Stimulated activated CD4-positive, alpha-beta T cell treated with anti-CD3 and anti-CD28 coated beads, Interleukin-12 subunit alpha, Interleukin-12 subunit beta, amount 100 ng/mL, for 4 hours (primary cell): ENCODE results near the gene UNK.
"Not testable (repeated sequence)": the region's sequence is repeated elsewhere in the genome, so short reads cannot be mapped to it uniquely, and the experiment has no call there.

Experiments
- DNase-seq: peaks from one replicate; pipeline ENCODE4 v3.0.0-alpha.2; 2020

The UNK gene

DNA sequence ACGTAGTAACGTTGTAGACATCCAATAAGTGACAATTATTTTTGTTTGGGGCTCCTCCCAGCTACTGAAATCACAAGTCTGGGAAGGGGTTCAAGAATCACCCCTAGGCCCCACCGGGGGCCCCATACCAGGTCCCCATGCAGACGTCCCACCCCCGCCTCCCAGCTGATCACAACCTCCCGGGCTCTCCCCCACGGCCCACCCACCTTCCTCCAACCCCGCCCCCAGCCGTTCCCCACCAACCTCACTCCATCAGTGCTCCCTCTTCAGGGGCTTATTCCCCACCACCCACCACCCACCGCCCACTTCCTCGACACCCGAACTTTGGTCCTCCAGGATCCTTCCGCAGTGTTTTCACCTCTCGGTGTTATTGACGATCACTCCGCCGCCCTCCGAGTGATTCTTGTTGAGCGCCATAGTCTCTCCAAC is 70.3 kb downstream of the UNK start:
- peak; percentile 48 for DNase-seq

DNA sequence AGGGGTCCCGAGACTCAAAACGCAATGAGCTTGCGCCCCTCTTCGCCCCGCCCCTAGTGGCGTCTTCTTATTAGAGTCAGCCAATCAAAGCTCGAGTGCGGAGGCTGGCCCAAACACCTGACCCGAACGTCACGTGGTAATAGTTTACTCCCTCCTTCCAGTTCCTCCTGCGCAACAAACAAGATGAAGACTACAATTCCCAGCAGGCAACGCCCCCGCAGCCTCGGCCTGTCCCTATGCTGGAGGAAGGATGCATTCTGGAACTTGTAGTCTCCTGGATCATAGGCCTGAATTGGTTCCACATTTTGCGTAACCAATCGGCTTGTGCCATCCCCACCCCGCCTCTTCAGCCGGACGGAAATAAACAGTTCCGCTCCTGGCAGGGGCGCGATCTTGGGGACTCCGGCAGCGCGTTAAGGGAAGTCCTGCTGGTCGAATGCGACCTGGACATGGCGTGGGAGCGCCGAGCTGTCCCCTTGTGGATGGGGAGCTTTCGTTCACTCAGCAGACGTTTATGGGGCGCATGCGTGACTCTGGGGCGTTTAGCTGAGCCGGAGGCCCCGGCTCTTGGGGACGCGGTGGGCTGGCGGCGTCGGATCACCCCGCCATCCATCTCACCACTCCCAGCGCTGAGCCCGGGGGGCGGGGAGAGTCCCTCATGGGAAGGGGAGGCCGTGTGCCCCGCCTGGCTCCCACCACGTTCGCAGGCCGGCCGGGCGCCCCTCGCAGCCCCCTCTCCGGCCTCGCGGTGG is 70.9 kb downstream of the UNK start, which contains the start of gene WBP2:
WBP2 (minus strand) TSS at position 26 of the 752 bp plus-strand sequence. CDS start 38 bp downstream, outside the sequence.
- DNase-seq = peak; percentile 93

DNA sequence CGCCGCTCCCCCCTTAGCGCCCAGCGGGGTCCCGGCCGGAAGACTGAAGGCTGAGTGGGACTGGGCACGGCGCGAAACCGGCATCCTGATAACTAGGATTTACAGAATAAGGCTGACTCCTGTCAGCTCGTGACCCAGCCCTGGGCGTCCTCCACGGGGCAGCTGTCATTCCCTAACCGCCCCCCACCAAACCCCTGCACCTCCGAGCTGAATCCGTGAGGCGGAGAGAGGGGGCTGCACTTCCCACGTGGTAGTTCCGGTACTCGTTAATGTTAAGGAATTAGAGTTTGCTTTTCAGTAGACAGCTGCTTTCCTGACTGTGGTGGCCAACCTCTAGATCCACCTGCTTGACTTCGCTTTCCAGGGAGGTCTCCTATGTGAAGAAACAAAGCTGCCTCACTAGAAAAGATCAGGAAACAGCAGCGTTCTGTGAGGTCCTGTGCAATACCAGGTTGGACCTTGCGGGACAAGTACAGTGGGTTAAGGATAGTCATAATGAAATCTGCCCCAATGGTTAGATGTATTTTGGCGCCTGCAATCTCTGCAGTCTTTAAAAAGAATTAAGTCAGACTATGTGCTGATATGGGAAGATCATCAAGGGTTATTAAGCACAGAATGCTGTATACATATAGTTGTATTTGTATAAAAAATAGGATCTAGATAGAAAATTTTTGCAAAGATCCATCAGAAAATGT is 71.6 kb downstream of the UNK start:
- DNase-seq = no peak

DNA sequence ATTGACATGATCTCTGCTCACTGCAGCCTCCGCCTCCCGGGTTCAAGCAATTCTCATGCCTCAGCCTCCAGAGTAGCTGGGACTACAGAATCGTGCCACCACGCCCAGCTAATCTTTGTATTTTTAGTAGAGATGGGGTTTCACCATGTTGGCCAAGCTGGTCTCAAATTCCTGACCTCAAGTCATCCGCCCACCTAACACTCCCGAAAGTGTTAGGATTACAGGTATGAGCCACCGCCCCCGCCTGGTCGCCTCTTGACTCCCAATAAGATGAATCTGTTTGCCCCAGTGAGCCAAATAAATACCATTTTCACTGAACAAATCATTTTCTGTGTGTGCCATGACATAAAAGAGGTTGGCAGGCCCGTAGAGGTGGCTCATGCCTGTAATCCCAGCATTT is 74.8 kb downstream of the UNK start:
- not testable (repeated sequence) for DNase-seq

DNA sequence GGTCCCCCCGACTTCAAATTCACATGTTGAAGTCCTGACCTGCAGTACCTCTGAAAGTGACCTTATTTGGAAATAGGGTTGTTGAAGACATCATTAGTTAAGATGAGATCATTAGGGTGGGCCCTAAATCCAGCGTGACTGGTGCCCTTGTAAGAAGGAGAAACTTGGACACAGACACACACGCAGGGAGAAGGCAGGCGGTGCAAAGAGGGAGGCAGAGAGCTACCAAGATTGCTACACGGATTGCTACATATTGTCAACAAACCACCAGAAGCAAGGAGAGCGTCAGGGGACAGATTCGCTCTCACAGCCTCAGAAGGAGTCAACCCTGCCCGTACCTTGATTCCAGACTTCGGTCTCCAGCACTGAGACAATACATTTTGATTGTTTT is 77.3 kb downstream of the UNK start:
- DNase-seq = no peak

DNA sequence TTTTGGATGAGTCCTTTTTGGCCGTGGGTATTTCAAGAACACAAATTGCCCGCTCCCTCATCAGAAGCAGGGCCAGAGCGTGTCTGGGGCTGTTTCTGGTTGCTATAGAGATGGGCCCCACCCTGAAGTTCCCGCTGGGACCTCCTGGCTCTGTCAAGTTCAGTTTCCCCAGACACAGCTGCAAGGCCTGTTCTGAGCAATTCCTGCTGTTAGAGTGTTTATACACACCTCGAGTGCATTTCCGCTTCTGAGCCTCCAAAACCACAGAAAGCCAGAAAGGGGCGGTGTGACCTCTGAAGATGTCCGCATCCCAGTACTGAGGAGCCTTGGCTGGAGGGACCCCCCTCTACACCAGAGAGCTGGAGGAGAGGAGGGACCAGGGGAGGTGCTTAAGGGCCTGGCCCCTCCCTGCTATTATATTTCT is 79.9 kb downstream of the UNK start:
- no peak for DNase-seq

DNA sequence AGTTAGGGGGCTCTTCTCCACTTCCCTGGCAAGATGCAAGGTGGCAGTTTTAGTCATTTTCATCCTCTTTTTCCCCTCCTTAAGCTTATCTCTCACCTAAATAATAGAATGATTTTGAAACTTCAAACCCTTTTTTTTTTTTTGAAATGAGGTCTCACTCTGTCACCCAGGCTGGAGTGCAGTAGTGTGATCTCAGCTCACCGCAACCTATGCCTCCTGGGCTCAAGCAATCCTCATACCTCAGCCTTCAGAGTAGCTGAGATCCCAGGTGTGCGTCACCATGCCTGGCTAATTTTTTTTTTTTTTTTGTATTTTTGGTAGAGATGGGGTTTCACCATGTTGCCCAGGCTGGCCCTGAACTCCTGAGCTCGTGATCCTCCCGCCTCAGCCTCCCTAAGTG is 80.3 kb downstream of the UNK start:
- DNase-seq = not testable (repeated sequence)

DNA sequence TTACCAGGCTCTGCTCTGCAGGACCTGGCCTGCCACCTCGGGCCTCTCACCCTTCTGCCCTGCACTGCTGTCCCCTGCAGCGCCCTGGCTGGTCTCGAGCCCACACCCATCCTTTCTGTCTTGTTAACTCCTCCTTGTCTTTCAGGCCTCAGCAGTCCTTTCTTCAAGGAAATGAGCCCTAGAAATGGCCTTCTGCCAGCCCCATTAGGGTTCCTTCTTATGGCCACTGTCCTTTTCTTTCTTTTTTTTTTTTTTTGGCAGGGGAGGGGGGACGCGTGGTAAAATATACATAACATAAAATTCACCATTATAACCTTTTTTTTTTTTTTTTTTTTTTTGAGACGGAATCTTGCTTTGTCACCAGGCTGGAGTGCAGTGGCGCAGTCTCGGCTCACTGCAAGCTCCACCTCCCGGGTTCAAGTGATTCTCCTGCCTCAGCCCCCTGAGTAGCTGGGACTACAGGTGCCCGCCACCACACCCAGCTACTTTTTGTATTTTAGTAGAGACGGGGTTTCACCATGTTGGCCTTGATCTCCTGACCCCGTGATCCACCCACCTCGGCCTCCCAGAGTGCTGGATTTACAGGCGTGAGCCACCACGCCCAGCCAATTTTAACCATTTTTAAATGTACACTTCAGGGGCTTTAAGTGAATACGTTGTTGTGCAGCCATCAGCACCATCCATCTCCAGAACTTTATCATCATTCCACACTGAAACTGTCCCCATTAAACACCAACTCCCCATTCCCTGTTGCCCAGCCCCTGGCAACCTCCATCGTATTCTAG is 81.0 kb downstream of the UNK start:
- DNase-seq = not testable (repeated sequence)

DNA sequence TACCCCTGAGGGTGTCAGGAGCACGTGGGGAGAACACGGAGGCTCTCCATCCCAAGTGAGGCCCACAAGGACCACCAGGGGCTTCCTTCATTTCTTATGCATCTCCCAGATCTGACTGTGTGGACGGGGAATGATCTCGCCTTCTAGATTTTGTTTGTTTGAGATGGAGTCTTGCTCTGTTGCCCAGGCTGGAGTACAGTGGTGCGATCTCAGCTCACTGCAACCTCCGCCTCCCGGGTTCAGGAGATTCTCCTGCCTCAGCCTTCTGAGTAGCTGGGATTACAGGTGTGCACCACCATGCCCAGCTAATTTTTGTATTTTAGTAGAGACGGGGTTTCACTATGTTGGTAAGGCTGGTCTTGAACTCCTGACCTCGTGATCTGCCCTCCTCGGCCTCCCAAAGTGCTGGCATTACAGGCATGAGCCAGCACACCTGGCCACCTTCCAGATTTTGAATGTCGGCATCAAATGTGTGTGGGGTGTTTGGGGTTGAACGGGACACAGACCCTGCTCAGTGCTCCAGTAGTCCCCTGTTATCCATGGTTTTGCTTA is 84.2 kb downstream of the UNK start:
- DNase-seq = not testable (repeated sequence)

DNA sequence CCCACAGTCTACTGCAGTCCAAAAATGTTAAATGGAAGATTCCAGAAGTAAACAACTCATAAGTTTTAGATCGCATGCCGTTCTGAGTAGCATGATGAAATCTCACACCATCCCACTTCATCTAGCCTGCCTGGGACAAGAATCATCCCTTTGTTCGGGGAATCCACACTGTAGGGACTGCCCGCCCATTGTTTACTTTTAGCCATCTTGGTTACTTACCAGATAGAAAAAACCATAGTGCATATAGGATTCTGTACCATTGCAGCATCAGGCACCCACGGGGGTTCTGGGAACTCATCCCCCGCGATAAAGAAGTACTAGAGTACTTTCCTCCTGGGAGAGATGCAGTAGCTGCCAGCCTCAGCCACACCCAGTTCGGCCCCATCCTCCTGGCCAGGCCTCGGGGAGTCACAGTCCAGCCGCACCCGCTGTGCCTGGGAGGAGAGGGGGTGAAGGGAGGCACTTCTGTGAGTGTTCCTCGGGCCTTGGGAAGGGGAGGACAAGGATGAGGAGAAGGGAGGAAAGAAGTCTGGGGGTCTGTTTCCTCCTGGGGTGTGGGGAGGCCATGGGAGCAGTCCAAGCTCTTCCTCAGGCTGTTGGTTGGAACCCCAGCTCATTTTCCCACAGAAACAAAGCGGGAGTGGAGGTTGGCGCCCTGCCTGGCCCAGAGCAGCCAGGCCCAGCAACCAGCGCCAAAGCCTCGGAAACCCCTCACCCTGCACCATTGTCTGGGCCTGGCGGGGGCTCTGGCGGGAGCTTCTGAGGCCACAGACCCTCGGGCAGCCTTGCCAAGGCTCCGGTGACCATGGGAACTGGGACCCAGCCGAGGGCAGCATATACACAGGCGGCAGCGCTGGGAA is 84.9 kb downstream of the UNK start:
- no peak for DNase-seq

DNA sequence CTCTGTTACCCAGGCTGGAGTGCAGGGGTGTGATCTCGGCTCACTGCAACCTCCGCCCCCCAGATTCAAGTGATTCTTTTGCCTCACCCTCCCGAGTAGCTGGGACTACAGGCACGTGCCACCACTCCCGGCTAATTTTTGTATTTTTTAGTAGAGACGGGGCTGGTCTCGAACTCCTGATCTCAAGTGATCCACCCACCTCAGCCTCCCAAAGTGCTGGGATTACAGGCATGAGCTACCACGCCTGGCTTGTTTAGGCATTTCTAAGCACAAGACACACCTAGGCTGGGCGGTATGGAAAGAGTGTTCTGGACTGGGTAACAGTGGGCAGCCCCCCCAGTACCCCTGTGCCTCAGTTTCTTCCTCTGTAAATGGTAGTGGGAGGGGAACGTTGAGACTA is 85.6 kb downstream of the UNK start:
- not testable (repeated sequence) for DNase-seq

DNA sequence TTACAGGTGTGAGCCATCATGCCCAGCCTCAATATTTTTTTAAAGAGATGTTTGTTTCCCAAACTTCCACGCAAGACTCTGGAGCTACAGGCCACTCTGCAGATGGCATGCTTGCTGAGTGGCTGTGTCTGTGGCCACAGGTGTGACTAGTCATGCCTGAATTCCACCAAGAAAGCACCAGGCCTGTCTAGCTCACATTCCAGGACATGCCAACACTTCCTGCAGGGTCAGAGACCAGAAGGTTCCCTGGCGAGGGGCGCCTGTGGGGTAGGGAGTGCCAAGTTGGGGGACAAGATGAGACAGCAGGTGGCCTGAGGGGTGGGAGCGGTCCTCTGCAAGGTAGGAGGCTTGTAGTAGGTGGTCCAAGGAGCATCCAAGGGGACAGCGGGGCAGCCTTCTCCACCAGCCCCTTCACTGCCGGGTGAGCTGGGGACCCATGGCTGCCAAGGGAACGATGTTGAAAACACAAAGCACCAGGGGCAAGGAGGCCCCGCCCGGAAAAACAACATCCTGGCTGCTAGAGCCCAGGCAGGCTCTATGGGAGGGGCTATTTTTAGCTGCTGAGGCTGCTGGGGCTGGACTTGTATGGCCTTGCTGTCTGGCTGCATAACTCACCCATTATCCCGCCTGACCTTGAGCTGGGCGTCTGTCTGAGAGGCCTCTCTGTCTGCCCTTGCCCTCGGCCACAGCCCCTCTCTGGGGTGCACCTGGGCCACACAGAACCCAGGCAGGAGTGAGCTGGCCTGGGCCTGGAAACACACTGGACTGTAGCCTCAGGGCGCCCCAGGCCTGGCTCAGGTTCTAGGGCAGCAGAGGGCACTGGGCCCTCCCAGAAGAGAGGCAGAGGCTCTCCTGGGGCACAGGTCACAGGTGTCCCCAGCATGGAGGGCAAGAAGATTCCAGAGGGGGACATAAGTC is 88.1 kb downstream of the UNK start:
- no peak for DNase-seq

DNA sequence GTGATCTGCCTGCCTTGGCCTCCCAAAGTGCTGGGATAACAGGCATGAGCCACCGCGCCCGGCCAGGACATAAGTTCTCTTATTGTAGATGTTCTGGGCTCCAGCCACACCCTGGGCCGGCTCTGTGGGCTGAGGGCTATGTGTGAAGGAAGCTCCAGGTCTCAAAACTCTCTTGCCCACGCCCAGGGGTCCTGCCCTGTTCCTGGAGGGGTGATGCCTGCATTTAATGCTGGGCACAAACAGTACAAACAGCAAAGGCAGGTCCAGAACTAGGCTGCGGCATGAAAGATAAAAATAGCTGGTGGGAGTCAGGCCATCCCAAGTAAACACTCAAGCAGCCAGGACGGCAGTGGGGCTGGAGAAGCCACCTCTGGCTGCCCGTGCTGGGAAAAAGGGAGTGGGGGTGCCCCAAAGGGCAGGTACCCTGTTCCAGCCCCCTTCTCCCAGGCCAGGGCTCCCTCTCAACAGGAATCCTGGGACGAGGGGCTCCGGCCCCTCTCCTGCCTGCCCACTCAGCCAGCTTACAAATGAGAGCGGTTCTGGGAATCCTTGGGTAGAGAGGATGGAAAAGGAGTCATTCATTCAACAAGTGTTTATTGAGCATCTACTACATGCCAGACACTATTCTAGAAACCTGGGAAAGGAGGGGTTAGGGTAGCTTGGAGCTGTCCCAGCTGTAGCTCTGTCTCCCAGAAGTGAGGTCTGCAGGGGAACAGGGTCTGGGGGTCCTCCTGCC is 89.1 kb downstream of the UNK start:
- DNase-seq = no peak

DNA sequence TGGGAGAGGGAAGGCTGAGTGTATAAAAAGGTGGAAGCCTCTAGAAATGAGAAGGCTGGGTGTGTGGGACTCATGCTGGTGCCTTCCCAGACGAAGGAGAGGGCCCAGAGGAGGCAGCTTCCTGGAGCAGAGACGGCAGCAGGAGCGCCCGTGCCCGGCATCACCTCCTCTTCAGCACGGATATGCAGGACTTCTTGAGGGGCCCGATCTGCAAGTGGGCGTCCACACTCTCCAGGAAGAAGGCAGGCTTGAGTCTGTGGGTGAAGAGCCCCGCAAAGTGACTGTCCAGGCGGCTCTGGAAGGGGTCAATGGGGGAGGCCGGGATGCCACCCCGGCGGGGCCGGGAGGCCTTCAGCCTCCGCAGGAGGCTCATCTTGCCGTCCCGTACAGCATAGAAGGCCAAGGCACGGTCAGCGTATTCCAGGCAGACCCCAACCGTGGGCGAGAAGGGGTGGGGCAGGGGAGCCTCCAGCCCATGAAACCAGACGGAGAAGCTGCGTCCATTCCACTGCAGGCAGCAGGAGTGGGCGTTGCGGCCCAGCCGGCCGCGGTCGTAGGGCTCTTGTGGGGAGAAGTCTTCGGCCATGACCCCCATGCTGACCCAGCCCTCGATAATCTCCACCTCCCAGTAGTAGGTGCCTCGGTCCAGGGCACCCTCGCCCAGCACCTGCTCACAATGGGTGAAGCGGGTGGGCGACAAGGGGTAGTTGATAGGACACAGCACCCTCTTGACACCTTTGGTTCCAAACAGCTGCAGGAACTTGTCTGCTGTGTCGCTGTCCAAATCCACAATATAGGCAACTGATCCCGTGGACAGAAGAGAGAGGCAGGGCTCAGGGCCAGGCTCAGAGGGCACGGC is 89.9 kb downstream of the UNK start:
- no peak for DNase-seq
